GM12878 (cell line): ENCODE measurements around the gene KANK4. TPM values are rescaled to one million over a fixed set of nuclear protein-coding genes. Genes with fewer than 3 reads are reported as not detected.
A peak's percentile ranks its signal among the peaks of the same experiment; 100 is the strongest.

ENCODE experiments used
- ATAC-seq: fragments of 200-7000 bp; cut with Tn5 transposase; 3 replicates; pipeline ENCODE4 v1.9.1; 2020; ENCODE audit warnings: mild to moderate bottlenecking, moderate library complexity
- BruUV-seq: library from RNA; stranded (reverse); fragments of 400-500 nt; replicated peaks from 2 replicates; lab custom pipeline; 2021; lab: Mats Ljungman, UMichigan
- CTCF ChIA-PET: fragments of 300-600 bp; sonication (Branson Sonifier 250); formaldehyde crosslinking; extraction: SDS; loops from one replicate; lab custom pipeline; 2021; ENCODE audit warnings: inconsistent platforms; lab: Yijun Ruan, JAX
- POLR2A ChIA-PET: fragments of 350-600 bp; formaldehyde crosslinking; extraction: SDS; loops from one replicate; lab custom pipeline; 2021; ENCODE audit warnings: inconsistent platforms; lab: Charles Lee
- RAD21 ChIA-PET: fragments of 300-600 bp; sonication (Branson Sonifier 250); formaldehyde crosslinking; loops from one replicate; lab custom pipeline; 2023; ENCODE audit warnings: antibody characterized with exemption; ENCODE audit not compliant: unreplicated experiment; lab: Charles Lee
- SMC1A ChIA-PET: fragments of 300-600 bp; sonication (Branson Sonifier 250); formaldehyde crosslinking; loops from one replicate; lab custom pipeline; 2023; ENCODE audit not compliant: unreplicated experiment, uncharacterized antibody; lab: Charles Lee
- DNase-seq: peaks from one replicate; pipeline ENCODE4 v3.0.0-alpha.2; 2011; ENCODE audit warnings: low read depth, low spot score
- FAIRE-seq: peaks from 3 replicates; lab custom pipeline; 2011; peaks lifted over from hg19 to GRCh38; lab: Jason Lieb, UNC
- H2AFZ ChIP-seq: 2 replicates; pipeline ENCODE4 v1.6.0; 2011; ENCODE audit warnings: low read depth, low read length, control low read depth; ENCODE audit not compliant: control insufficient read depth
- H3K27ac ChIP-seq: 2 replicates; pipeline ENCODE4 v1.5.1; 2011; ENCODE audit warnings: control low read depth; ENCODE audit not compliant: control insufficient read depth, insufficient read depth
- H3K27me3 ChIP-seq, 2 experiments: replicated peaks in 1 of 2; 2 replicates each; pipeline versions ENCODE4 v1.6.0 to v1.6.1; 2011; ENCODE audit warnings: low read length in 1 of 2; ENCODE audit not compliant: control insufficient read depth in 2 of 2, insufficient read depth in 2 of 2
- H3K36me3 ChIP-seq, 2 experiments: 2 replicates each; pipeline ENCODE4 v1.5.1; 2011; ENCODE audit warnings: low read length in 1 of 2; ENCODE audit not compliant: control insufficient read depth in 2 of 2, insufficient read depth in 2 of 2
- H3K4me1 ChIP-seq: 2 replicates; pipeline ENCODE4 v1.6.1; 2011; ENCODE audit warnings: mild to moderate bottlenecking, low read length, moderate library complexity, mixed read lengths; ENCODE audit not compliant: control insufficient read depth, insufficient read depth
- H3K4me2 ChIP-seq: 2 replicates; pipeline ENCODE4 v1.6.0; 2011; ENCODE audit warnings: control low read depth; ENCODE audit not compliant: control insufficient read depth, insufficient read depth
- H3K4me3 ChIP-seq: fragments of 200-600 bp; sonication (generic); 2 replicates; pipeline ENCODE4 v1.5.1; 2016
- H3K79me2 ChIP-seq: 2 replicates; pipeline ENCODE4 v1.6.0; 2011; ENCODE audit warnings: low read length; ENCODE audit not compliant: control insufficient read depth, insufficient read depth
- H3K9ac ChIP-seq: 2 replicates; pipeline ENCODE4 v1.8.0; 2011; ENCODE audit warnings: low read length, control low read depth, mixed read lengths; ENCODE audit not compliant: control insufficient read depth, insufficient read depth
- H3K9me3 ChIP-seq: replicated peaks from 3 replicates; pipeline ENCODE4 v1.5.1; 2011; ENCODE audit warnings: mild to moderate bottlenecking, low read length; ENCODE audit not compliant: control insufficient read depth, insufficient read depth
- H4K20me1 ChIP-seq: 2 replicates; pipeline ENCODE4 v1.6.0; 2011; ENCODE audit not compliant: control insufficient read depth, insufficient read depth
- BRCA1 ChIP-seq: IDR thresholded peaks from 2 replicates; pipeline ENCODE4 v1.6.1; 2011; ENCODE audit warnings: low read depth, low read length, improper control_type of control experiment
- CBX5 ChIP-seq: sonication (generic); IDR thresholded peaks from 2 replicates; pipeline ENCODE4 v1.6.1; 2016; ENCODE audit warnings: low read depth, moderate library complexity, mild to moderate bottlenecking, inconsistent platforms
- CEBPB ChIP-seq, 2 experiments: fragments of 150-350 bp in 1 of 2; IDR thresholded peaks; 2 replicates each; pipeline ENCODE4 v1.6.1; 2012 to 2014; ENCODE audit warnings: low read depth in 2 of 2, low read length in 2 of 2, borderline replicate concordance in 1 of 2, inconsistent platforms in 1 of 2
- E2F8 ChIP-seq: fragments of 450-650 bp; IDR thresholded peaks from 2 replicates; pipeline ENCODE4 v1.6.1; 2018; ENCODE audit warnings: mild to moderate bottlenecking, low read depth, moderate library complexity; ENCODE audit not compliant: partially characterized antibody
- ETV6 ChIP-seq, 2 experiments: fragments of 450-650 bp in 1 of 2; IDR thresholded peaks in 1 of 2; conservative IDR thresholded peaks in 1 of 2; 2 replicates each; pipeline ENCODE4 v1.6.1; 2014; ENCODE audit warnings: antibody characterized with exemption in 1 of 2, borderline replicate concordance in 1 of 2, low read depth in 1 of 2, mild to moderate bottlenecking in 1 of 2, moderate library complexity in 1 of 2
- FOS ChIP-seq: IDR thresholded peaks from 3 replicates; pipeline ENCODE4 v1.6.1; 2011; ENCODE audit warnings: borderline replicate concordance; ENCODE audit not compliant: insufficient read length; ENCODE audit errors: extremely low read depth
- MEF2B ChIP-seq: fragments of 450-650 bp; IDR thresholded peaks from 2 replicates; pipeline ENCODE4 v1.6.1; 2018; ENCODE audit warnings: mild to moderate bottlenecking, moderate library complexity; ENCODE audit not compliant: partially characterized antibody, poor library complexity, severe bottlenecking
- POLR2AphosphoS5 ChIP-seq: IDR thresholded peaks from 2 replicates; pipeline ENCODE4 v1.6.1; 2011; ENCODE audit warnings: mild to moderate bottlenecking, low read length, inconsistent platforms
- RAD51 ChIP-seq: fragments of 450-650 bp; IDR thresholded peaks from 2 replicates; pipeline ENCODE4 v1.6.1; 2016; ENCODE audit warnings: moderate library complexity, mild to moderate bottlenecking, inconsistent platforms
- RB1 ChIP-seq: fragments of 450-650 bp; formaldehyde crosslinking; IDR thresholded peaks from 2 replicates; pipeline ENCODE4 v1.6.1; 2017; ENCODE audit warnings: mild to moderate bottlenecking, borderline replicate concordance
- SIX5 ChIP-seq: IDR thresholded peaks from 2 replicates; pipeline ENCODE4 v1.6.1; 2011; ENCODE audit warnings: mild to moderate bottlenecking, low read depth, low read length, moderate library complexity; ENCODE audit not compliant: severe bottlenecking
- SPI1 ChIP-seq: IDR thresholded peaks from 2 replicates; pipeline ENCODE4 v1.6.1; 2011; ENCODE audit warnings: low read depth, mild to moderate bottlenecking, low read length, moderate library complexity, borderline replicate concordance; ENCODE audit not compliant: insufficient read depth
- SREBF2 ChIP-seq: IDR thresholded peaks from 2 replicates; pipeline ENCODE4 v1.6.1; 2012; ENCODE audit warnings: mild to moderate bottlenecking, low read length
- SUPT20H ChIP-seq: IDR thresholded peaks from 2 replicates; pipeline ENCODE4 v1.6.1; 2011; ENCODE audit warnings: low read depth, mild to moderate bottlenecking, low read length, moderate library complexity, borderline replicate concordance; ENCODE audit not compliant: control insufficient read depth
- TARDBP ChIP-seq: IDR thresholded peaks from 2 replicates; pipeline ENCODE4 v1.6.1; 2016; ENCODE audit warnings: borderline replicate concordance
- ZBTB11 ChIP-seq: fragments of 450-650 bp; formaldehyde crosslinking; IDR thresholded peaks from 2 replicates; pipeline ENCODE4 v1.5.0; 2022; ENCODE audit warnings: mild to moderate bottlenecking, missing genetic modification characterization
- WGBS: methylation state at CpG from one replicate; pipeline ENCODE4 v1.1.6; 2016; ENCODE audit warnings: low lambda C conversion rate; ENCODE audit not compliant: insufficient replicate concordance, insufficient coverage; ENCODE audit errors: missing lambda C conversion rate; 5-methylcytosine and 5-hydroxymethylcytosine counted together
- in situ Hi-C: fragments of 300-500 bp; cut with MboI; formaldehyde crosslinking; loops from 9 replicates; pipeline ENCODE4 v1.14.3; 2018; ENCODE audit warnings: mixed read lengths
- intact Hi-C: fragments of 100-400 bp; cut with micrococcal nuclease; formaldehyde crosslinking; loops from one replicate; pipeline ENCODE4 v1.14.2; 2022; ENCODE audit not compliant: unreplicated experiment
- polyA plus RNA-seq, 11 experiments: library from polyadenylated mRNA; depleted of rRNA in 4 of 11; unstranded in 6 of 11; stranded (reverse) in 5 of 11; fragments of >200 nt; fragmentation: Nextera tagmentation in 4 of 11; fragmentation: Illumina TruSeq in 1 of 11; extraction: Ambion mirVana in 4 of 11; extraction: Trizol in 1 of 11; gene quantifications; 1 replicate in 1 of 11; 2 replicates in 10 of 11; pipeline versions ENCODE4 v1.2.1 to v1.2.3, GENCODE V29; 2011 to 2016; ENCODE audit warnings: inconsistent platforms in 2 of 11, missing spikeins in 2 of 11, low read depth in 1 of 11
- total RNA-seq, 4 experiments: library from RNA; depleted of rRNA in 3 of 4; stranded (reverse); fragments of >200 nt in 3 of 4; fragmentation: Illumina TruSeq in 1 of 4; extraction: Trizol in 1 of 4; gene quantifications; 2 replicates each; pipeline versions ENCODE4 v1.2.1 to v1.2.3, GENCODE V29; 2013 to 2021

KANK4 gene
- total and polyA plus RNA-seq, 10 of the 15 experiments (the other 5 are each of a cell fraction or from before 2014, with no cell fraction given), result not detected

- Histone ChIP-seq H3K79me2 (no peaks in the 10 kb centered on the region), H3K27me3 (no peaks in the 10 kb centered on the region; a peak in 1 of 4 replicates), H3K4me2 (no peak overlapping the region), H3K27ac (no peak overlapping the region), H3K4me3 (no peak overlapping the region), H3K4me1 (peaks cover 5% of the 10 kb centered on the region; the same call in 1 of the 2 replicates), H3K9me3 (no peaks in the 10 kb centered on the region), H4K20me1 (no peaks in the 10 kb centered on the region), H3K36me3 (no peaks in the 10 kb centered on the region), H2AFZ (peak overlapping the region; percentile 66), H3K9ac (no peak overlapping the region)
- DNase-seq, result peak; percentile 26
- peak; percentile 50 for ATAC-seq
- RAD21 ChIA-PET, result no interaction called here
- WGBS, result 11% methylated on average over 13 of the region's 13 CpGs
- CTCF ChIA-PET, result no interaction called here
- POLR2A ChIA-PET, result interaction anchor here (0.7 kb wide), 1 partner anchor 1412 kb away, joined by 6 read pairs; no protein-coding TSS in a partner anchor
- peak; percentile 68 for FAIRE-seq
- in situ Hi-C loops, result no loop called here
- no TSS peak for BruUV-seq
- intact Hi-C loops, result no loop called here
- SMC1A ChIA-PET, result no interaction called here
- TF ChIP-seq TARDBP (no peak), POLR2AphosphoS5 (no peak), E2F8 (no peak), FOS (no peak), ZBTB11 (CRISPR knock-in tag) (no peak), ETV6 (conservative IDR thresholded peaks at IDR 0.05 in 1 of 2, IDR thresholded peaks at IDR 0.05 in 1 of 2; ENCODE audit: borderline replicate concordance in 1 of 2, low read depth in 1 of 2) (peak in 1 of 2 experiments; percentile 34; a peak in 1 of 4 replicates), SREBF2 (no peak), RB1 (no peak), SPI1 (0 out of 2 replicates have a peak, but pooled peaks have one; percentile 8), RAD51 (no peak), SUPT20H (no peak), MEF2B (no peak), BRCA1 (no peak), CBX5 (no peak), CEBPB (IDR thresholded peaks at IDR 0.05; ENCODE audit: borderline replicate concordance in 1 of 2, low read depth in 2 of 2, low read length in 2 of 2) (no peak), SIX5 (no peak)
Observed at GRCh38 chr1:62271948-62272728, 47.1 kb downstream of the KANK4 start.
